NCI-H1105 treated with DMSO at 0.1 percent for 48 hours (cell line): ENCODE measurements around the gene MON2.
"Not testable (repeated sequence)": the region's sequence is repeated elsewhere in the genome, so short reads cannot be mapped to it uniquely, and the experiment has no call there.

Source experiments
- DNase-seq: peaks from one replicate; lab custom pipeline; 2025; lab: John Stamatoyannopoulos, UW

Gene MON2

GRCh38 chr12:62466594-62467491 is at the start of gene MON2:
MON2 (plus strand) TSS chr12:62466826; CDS start chr12:62467208, 382 bp downstream.
- peak; percentile 56 for DNase-seq

- DNase-seq: no peak
These were observed 40.5 kb upstream of the MON2 start for GRCh38 chr12:62426089-62426488.

GRCh38 chr12:62429457-62429856 is 37.2 kb upstream of the MON2 start:
- DNase-seq: no peak

GRCh38 chr12:62434494-62435302 is 31.9 kb upstream of the MON2 start:
- peak; percentile 7 for DNase-seq

- DNase-seq: no peak
These were observed 31.1 kb upstream of the MON2 start for GRCh38 chr12:62435303-62436163.

GRCh38 chr12:62436164-62436503 is 30.5 kb upstream of the MON2 start:
- no peak for DNase-seq

GRCh38 chr12:62438098-62438692 is 28.4 kb upstream of the MON2 start:
- DNase-seq: peak; percentile 28

GRCh38 chr12:62446754-62447452 is 19.7 kb upstream of the MON2 start:
- no peak for DNase-seq

GRCh38 chr12:62448436-62448835 is 18.2 kb upstream of the MON2 start:
- DNase-seq: no peak

- DNase-seq: not testable (repeated sequence)
These were observed 11.2 kb upstream of the MON2 start for GRCh38 chr12:62455429-62455828.

- DNase-seq: no peak
These were observed 8.0 kb upstream of the MON2 start for GRCh38 chr12:62458626-62459025.

- DNase-seq: no peak
These were observed 6.7 kb upstream of the MON2 start for GRCh38 chr12:62459976-62460375.

GRCh38 chr12:62461171-62461837 is 5.3 kb upstream of the MON2 start:
- DNase-seq: not testable (repeated sequence)

GRCh38 chr12:62463252-62463651 is 3.4 kb upstream of the MON2 start:
- DNase-seq: not testable (repeated sequence)

GRCh38 chr12:62466018-62466593 is 520 bp upstream of the MON2 start:
- DNase-seq: no peak

- DNase-seq: no peak
These were observed 1.8 kb downstream of the MON2 start for GRCh38 chr12:62468397-62468796.

- no peak for DNase-seq
These were observed 2.3 kb downstream of the MON2 start for GRCh38 chr12:62468935-62469334.

- DNase-seq: no peak
These were observed 3.1 kb downstream of the MON2 start for GRCh38 chr12:62469704-62470103.

GRCh38 chr12:62471734-62472133 is 5.1 kb downstream of the MON2 start:
- DNase-seq: no peak

GRCh38 chr12:62472472-62472871 is 5.8 kb downstream of the MON2 start:
- no peak for DNase-seq
